HG02798 (cell line): ENCODE results near the gene PAK1.
A peak's percentile ranks its signal among the peaks of the same experiment; 100 is the strongest.

Experiments
- ATAC-seq: cut with Tn5 transposase; IDR thresholded peaks from one replicate; pipeline ENCODE4 v1.9.1; 2021; ENCODE audit warnings: mild to moderate bottlenecking; ENCODE audit not compliant: unreplicated experiment, poor library complexity

PAK1 gene

GRCh38 chr11:77475206-77475605 lies 1.3 kb upstream of the PAK1 start:
- ATAC-seq: no peak

GRCh38 chr11:77474684-77475060 lies 778 bp upstream of the PAK1 start:
- ATAC-seq: no peak

GRCh38 chr11:77472991-77473800 lies 698 bp downstream of the PAK1 start:
- ATAC-seq: peak; percentile 40

- no peak for ATAC-seq
These were observed 2.2 kb downstream of the PAK1 start for GRCh38 chr11:77471558-77472193.

GRCh38 chr11:77470971-77471370 lies 2.9 kb downstream of the PAK1 start:
- ATAC-seq: no peak

- ATAC-seq: peak; percentile 44
These were observed 3.4 kb downstream of the PAK1 start for GRCh38 chr11:77470504-77470903.

GRCh38 chr11:77468527-77468926 lies 5.4 kb downstream of the PAK1 start:
- ATAC-seq: no peak

GRCh38 chr11:77467993-77468392 lies 5.9 kb downstream of the PAK1 start:
- no peak for ATAC-seq

GRCh38 chr11:77467233-77467632 lies 6.7 kb downstream of the PAK1 start:
- no peak for ATAC-seq

GRCh38 chr11:77457340-77457739 lies 16.6 kb downstream of the PAK1 start:
- ATAC-seq: peak; percentile 23

- ATAC-seq: no peak
These were observed 18.2 kb downstream of the PAK1 start for GRCh38 chr11:77455740-77456139.

- ATAC-seq: no peak
These were observed 18.8 kb downstream of the PAK1 start for GRCh38 chr11:77454867-77455655.

- ATAC-seq: no peak
These were observed 23.7 kb downstream of the PAK1 start for GRCh38 chr11:77450227-77450626.

- no peak for ATAC-seq
These were observed 24.1 kb downstream of the PAK1 start for GRCh38 chr11:77449784-77450183.

GRCh38 chr11:77449060-77449521 lies 24.8 kb downstream of the PAK1 start:
- ATAC-seq: peak; percentile 67

GRCh38 chr11:77448269-77448668 lies 25.6 kb downstream of the PAK1 start:
- ATAC-seq: no peak

- ATAC-seq: no peak
These were observed 26.8 kb downstream of the PAK1 start for GRCh38 chr11:77446911-77447629.

- no peak for ATAC-seq
These were observed 29.6 kb downstream of the PAK1 start for GRCh38 chr11:77444261-77444660.

- ATAC-seq: peak; percentile 63
These were observed 31.4 kb downstream of the PAK1 start for GRCh38 chr11:77442394-77443053.

GRCh38 chr11:77441426-77441825 lies 32.5 kb downstream of the PAK1 start:
- ATAC-seq: no peak
